ENCODE results near the gene OTC.

DNA sequence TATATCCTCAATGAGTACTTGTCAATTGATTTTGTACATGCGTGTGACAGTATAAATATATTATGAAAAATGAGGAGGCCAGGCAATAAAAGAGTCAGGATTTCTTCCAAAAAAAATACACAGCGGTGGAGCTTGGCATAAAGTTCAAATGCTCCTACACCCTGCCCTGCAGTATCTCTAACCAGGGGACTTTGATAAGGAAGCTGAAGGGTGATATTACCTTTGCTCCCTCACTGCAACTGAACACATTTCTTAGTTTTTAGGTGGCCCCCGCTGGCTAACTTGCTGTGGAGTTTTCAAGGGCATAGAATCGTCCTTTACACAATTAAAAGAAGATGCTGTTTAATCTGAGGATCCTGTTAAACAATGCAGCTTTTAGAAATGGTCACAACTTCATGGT is at the start of gene OTC:
- TF ChIP-seq, protein P1, sequence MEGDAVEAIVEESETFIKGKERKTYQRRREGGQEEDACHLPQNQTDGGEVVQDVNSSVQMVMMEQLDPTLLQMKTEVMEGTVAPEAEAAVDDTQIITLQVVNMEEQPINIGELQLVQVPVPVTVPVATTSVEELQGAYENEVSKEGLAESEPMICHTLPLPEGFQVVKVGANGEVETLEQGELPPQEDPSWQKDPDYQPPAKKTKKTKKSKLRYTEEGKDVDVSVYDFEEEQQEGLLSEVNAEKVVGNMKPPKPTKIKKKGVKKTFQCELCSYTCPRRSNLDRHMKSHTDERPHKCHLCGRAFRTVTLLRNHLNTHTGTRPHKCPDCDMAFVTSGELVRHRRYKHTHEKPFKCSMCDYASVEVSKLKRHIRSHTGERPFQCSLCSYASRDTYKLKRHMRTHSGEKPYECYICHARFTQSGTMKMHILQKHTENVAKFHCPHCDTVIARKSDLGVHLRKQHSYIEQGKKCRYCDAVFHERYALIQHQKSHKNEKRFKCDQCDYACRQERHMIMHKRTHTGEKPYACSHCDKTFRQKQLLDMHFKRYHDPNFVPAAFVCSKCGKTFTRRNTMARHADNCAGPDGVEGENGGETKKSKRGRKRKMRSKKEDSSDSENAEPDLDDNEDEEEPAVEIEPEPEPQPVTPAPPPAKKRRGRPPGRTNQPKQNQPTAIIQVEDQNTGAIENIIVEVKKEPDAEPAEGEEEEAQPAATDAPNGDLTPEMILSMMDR (IDR thresholded peaks at IDR 0.05), result no peak
- TF ChIP-seq POLR2A (IDR thresholded peaks at IDR 0.05), result no peak

Data from stomach (tissue), 4 donors.